SIG-M5 (cell line): Measurements from ENCODE around the gene FAM209A.
"Not testable (repeated sequence)": the region's sequence is repeated elsewhere in the genome, so short reads cannot be mapped to it uniquely, and the experiment has no call there.

Experiments used
- DNase-seq: peaks from one replicate; lab custom pipeline; 2025; lab: John Stamatoyannopoulos, UW

The FAM209A gene

GRCh38 chr20:56524444-56524843 lies at the start of gene FAM209A:
Gene FAM209A, plus strand, starts transcription at chr20:56524744. Its CDS starts 65 bp downstream, at chr20:56524809.
- not testable (repeated sequence) for DNase-seq

- DNase-seq, result no peak
Measured at GRCh38 chr20:56483970-56484369, 40.6 kb upstream of the FAM209A start.

GRCh38 chr20:56487216-56487615 lies 37.3 kb upstream of the FAM209A start:
- no peak for DNase-seq

GRCh38 chr20:56488566-56488965 lies 36.0 kb upstream of the FAM209A start:
- DNase-seq, result no peak

GRCh38 chr20:56501116-56501515 lies 23.4 kb upstream of the FAM209A start:
- DNase-seq, result no peak

- DNase-seq, result no peak
Measured at GRCh38 chr20:56503916-56504315, 20.6 kb upstream of the FAM209A start.

- no peak for DNase-seq
Measured at GRCh38 chr20:56504373-56505005, 20.1 kb upstream of the FAM209A start.

- DNase-seq, result no peak
Measured at GRCh38 chr20:56506103-56506502, 18.4 kb upstream of the FAM209A start.

- DNase-seq, result no peak
Measured at GRCh38 chr20:56511926-56512325, 12.6 kb upstream of the FAM209A start.

GRCh38 chr20:56513161-56514150 lies 11.1 kb upstream of the FAM209A start:
- no peak for DNase-seq

GRCh38 chr20:56516631-56517030 lies 7.9 kb upstream of the FAM209A start:
- no peak for DNase-seq

- no peak for DNase-seq
Measured at GRCh38 chr20:56517211-56517610, 7.3 kb upstream of the FAM209A start.

GRCh38 chr20:56517641-56518040 lies 6.9 kb upstream of the FAM209A start:
- DNase-seq, result no peak

GRCh38 chr20:56518126-56518525 lies 6.4 kb upstream of the FAM209A start:
- no peak for DNase-seq

GRCh38 chr20:56518721-56519398 lies 5.7 kb upstream of the FAM209A start:
- no peak for DNase-seq

- DNase-seq, result no peak
Measured at GRCh38 chr20:56519551-56519950, 5.0 kb upstream of the FAM209A start.

- DNase-seq, result no peak
Measured at GRCh38 chr20:56520180-56520579, 4.4 kb upstream of the FAM209A start.

- DNase-seq, result not testable (repeated sequence)
Measured at GRCh38 chr20:56520746-56521354, 3.7 kb upstream of the FAM209A start.

GRCh38 chr20:56522311-56522710 lies 2.2 kb upstream of the FAM209A start:
- no peak for DNase-seq

GRCh38 chr20:56527521-56527920 lies 3.0 kb downstream of the FAM209A start:
- no peak for DNase-seq

GRCh38 chr20:56532946-56533345 lies 8.4 kb downstream of the FAM209A start, which contains the start of gene FAM209B:
Gene FAM209B, plus strand, starts transcription at chr20:56533246. Its CDS starts 96 bp downstream, at chr20:56533342.
- DNase-seq, result not testable (repeated sequence)

GRCh38 chr20:56537997-56538396 lies 13.5 kb downstream of the FAM209A start:
- DNase-seq, result no peak
